ENCODE measurements around the gene TUT7.

TUT7 gene

DNA sequence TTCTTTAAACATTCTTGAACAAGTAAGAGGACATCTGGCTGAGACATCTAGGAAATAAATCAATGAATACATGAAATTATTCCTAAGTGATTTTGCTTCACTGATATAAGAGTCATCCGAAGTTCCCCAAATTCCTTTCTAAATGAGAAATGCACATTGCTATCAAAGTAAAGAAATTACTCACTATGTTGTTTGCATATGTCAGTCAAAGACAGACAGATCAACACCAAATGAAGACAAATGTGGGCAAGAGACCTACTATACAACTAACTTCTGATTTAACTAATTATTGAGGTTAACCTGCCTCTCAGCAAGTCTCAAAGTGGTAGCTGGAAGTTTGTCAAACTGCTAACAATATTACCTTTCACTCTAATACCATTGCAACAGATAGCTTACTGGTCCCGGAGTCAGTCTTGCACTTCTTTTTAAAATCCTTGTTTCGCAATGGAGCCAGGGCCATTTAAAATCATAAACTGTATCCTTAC is 13.2 kb downstream of the TUT7 start:
- peaks cover 46% of the 10 kb centered on the region for H3K36me3 Mint-ChIP-seq (ENCODE audit: low read depth)
- no peaks in the 10 kb centered on the region for H3K9me3 Mint-ChIP-seq
- TF ChIP-seq, protein P1, sequence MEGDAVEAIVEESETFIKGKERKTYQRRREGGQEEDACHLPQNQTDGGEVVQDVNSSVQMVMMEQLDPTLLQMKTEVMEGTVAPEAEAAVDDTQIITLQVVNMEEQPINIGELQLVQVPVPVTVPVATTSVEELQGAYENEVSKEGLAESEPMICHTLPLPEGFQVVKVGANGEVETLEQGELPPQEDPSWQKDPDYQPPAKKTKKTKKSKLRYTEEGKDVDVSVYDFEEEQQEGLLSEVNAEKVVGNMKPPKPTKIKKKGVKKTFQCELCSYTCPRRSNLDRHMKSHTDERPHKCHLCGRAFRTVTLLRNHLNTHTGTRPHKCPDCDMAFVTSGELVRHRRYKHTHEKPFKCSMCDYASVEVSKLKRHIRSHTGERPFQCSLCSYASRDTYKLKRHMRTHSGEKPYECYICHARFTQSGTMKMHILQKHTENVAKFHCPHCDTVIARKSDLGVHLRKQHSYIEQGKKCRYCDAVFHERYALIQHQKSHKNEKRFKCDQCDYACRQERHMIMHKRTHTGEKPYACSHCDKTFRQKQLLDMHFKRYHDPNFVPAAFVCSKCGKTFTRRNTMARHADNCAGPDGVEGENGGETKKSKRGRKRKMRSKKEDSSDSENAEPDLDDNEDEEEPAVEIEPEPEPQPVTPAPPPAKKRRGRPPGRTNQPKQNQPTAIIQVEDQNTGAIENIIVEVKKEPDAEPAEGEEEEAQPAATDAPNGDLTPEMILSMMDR (IDR thresholded peaks at IDR 0.05), result no peak
- no peak overlapping the region for H3K4me3 Mint-ChIP-seq
- H3K4me1 Mint-ChIP-seq, result no peaks in the 10 kb centered on the region
- no peak for DNase-seq
- H3K27ac Mint-ChIP-seq, result no peak overlapping the region
- H3K27me3 Mint-ChIP-seq (ENCODE audit: low read depth, poor library complexity), result no peaks in the 10 kb centered on the region

DNA sequence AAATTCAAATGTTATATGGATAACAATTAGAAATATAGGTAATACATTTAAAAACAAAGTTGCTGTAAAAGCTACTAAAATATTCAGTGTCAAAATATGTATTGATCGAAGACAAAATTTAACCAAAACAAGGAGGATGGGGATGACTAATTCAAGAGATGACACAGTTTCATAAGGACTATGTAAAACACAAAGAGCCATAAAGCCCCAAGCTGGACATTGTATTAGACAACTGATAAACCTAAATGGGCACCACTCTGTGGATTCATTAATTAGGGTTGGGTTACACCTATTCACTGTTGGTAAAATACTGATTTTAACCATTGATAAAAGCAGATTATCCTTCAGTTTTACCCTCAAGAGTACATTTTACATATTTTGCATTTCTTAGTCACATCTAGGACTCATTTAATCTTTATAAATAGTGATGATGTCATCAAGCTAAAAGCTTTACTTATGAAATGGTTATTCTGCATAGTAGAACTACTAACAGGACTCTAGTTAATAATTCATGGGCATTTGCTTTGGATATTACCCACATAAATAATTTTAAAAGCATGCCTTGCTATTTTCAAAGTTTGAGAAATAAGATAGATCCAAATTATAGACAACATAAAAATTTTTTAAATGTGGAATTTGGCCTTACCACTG is 13.7 kb downstream of the TUT7 start:
- no peaks in the 10 kb centered on the region for H3K9me3 Mint-ChIP-seq
- no peak for DNase-seq
- TF ChIP-seq, protein P1 (IDR thresholded peaks at IDR 0.05), result no peak
- H3K4me3 Mint-ChIP-seq, result no peak overlapping the region
- H3K27me3 Mint-ChIP-seq (ENCODE audit: low read depth, poor library complexity), result no peaks in the 10 kb centered on the region
- no peak overlapping the region for H3K27ac Mint-ChIP-seq
- H3K36me3 Mint-ChIP-seq (ENCODE audit: low read depth), result peaks cover 51% of the 10 kb centered on the region
- H3K4me1 Mint-ChIP-seq, result no peaks in the 10 kb centered on the region

DNA sequence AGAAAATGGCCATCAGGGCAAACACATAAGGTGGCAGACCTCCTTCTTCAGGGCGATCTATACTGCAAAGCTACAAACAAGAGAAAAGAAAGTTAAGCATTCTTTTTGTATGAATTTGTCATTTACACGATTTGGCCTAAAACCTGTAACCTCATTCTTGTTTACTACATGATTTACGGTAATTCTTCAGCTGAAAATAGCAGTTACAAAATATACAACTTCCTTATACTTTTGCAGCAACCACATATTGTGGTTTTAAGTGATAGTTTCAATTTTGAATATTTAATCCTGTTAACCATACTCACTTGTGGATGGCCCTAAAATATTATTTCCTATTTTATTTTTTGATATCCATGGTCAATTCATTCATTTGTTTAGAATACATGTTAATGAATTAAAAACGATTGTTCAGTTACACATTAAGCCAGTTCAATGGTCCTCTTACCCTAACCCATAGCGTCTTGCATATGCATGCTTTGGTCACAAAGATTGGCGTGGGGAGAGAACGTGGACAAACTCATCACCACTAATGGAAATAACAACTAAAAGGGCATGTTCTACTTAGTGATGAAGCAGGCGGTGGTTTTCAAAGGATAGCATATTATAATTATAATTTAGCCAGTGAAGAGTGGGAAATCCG is 16.6 kb downstream of the TUT7 start:
- Mint-ChIP-seq H3K36me3 (ENCODE audit: low read depth) (peaks cover 73% of the 10 kb centered on the region), H3K9me3 (no peaks in the 10 kb centered on the region), H3K27ac (no peak overlapping the region), H3K4me3 (no peak overlapping the region), H3K27me3 (ENCODE audit: low read depth, poor library complexity) (no peaks in the 10 kb centered on the region), H3K4me1 (no peaks in the 10 kb centered on the region)
- DNase-seq, result no peak
- TF ChIP-seq, protein P1 (IDR thresholded peaks at IDR 0.05), result no peak

DNA sequence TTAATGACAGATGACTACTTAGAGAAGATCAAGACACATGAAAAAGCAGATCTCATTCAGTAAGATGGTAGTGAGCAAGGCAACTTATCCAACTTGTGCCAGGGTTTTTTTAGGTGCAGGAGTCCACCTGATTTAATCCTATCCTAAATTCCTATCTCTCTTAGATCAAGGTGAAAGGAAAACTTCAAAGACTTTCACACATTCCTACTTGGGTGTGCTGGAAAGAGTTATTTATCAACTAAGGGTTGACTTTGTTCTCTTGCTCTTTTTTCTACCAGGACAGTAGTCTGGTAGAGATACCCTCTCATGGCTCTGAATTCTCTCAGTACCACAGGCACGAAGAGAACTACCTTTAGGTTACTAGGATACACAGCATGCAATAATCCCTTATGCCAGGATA is 18.2 kb downstream of the TUT7 start:
- TF ChIP-seq, protein P1 (IDR thresholded peaks at IDR 0.05), result no peak
- H3K36me3 Mint-ChIP-seq (ENCODE audit: low read depth), result peaks cover 85% of the 10 kb centered on the region
- no peaks in the 10 kb centered on the region for H3K9me3 Mint-ChIP-seq
- H3K27ac Mint-ChIP-seq, result no peak overlapping the region
- no peak overlapping the region for H3K4me3 Mint-ChIP-seq
- no peaks in the 10 kb centered on the region for H3K27me3 Mint-ChIP-seq (ENCODE audit: low read depth, poor library complexity)
- no peaks in the 10 kb centered on the region for H3K4me1 Mint-ChIP-seq
- DNase-seq, result no peak

DNA sequence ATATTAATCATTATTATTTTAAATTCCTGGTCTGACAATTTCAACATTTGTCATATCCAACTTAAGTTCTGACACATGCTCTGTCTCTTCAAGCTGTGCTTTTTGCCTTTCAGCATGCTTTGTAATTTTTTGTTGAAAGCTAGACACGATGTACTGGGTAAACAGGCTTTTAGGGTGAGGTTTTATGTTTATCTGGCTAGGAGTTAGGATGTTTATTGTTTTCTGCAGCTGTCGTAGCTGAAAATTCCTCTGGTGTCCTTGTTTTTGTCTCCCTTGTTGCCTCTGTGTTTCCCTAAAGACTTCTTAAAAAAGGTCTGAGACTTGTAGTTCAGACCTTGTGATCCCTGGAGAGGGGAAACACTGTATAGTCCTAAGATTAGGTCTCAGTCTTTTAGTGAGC is 20.6 kb downstream of the TUT7 start:
- Mint-ChIP-seq H3K27me3 (ENCODE audit: low read depth, poor library complexity) (no peaks in the 10 kb centered on the region), H3K4me3 (no peak overlapping the region), H3K27ac (peak overlapping the region; percentile 61), H3K36me3 (ENCODE audit: low read depth) (peaks cover 79% of the 10 kb centered on the region), H3K4me1 (no peaks in the 10 kb centered on the region), H3K9me3 (no peaks in the 10 kb centered on the region)
- DNase-seq, result no peak
- TF ChIP-seq, protein P1 (IDR thresholded peaks at IDR 0.05), result no peak

DNA sequence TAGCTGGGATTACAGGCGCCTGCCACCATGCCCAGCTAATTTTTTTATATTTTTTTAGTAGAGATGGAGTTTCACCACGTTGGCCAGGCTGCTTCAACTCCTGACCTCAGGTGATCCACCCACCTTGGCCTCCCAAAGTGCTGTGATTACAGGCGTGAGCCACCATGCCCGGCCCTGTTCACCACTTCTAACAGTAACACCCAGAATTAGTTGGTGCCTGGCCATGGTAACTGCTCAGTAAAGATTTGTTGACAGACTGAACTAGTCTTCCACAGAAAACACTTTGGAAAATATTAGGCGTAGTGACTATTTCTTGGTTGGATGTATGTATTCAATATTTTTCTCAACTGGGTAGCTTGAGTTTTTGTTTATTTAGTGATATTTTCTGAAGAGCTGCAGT is 24.0 kb downstream of the TUT7 start:
- no peak for DNase-seq
- no peaks in the 10 kb centered on the region for H3K4me1 Mint-ChIP-seq
- TF ChIP-seq, protein P1 (IDR thresholded peaks at IDR 0.05), result no peak
- H3K27ac Mint-ChIP-seq, result no peak overlapping the region
- no peaks in the 10 kb centered on the region for H3K9me3 Mint-ChIP-seq
- no peaks in the 10 kb centered on the region for H3K27me3 Mint-ChIP-seq (ENCODE audit: low read depth, poor library complexity)
- H3K36me3 Mint-ChIP-seq (ENCODE audit: low read depth), result peaks cover 67% of the 10 kb centered on the region
- no peak overlapping the region for H3K4me3 Mint-ChIP-seq
